Stimulated activated naive CD4-positive, alpha-beta T cell (primary cell): Measurements from ENCODE around the gene FAM20A.

ENCODE experiments used
- DNase-seq, 6 experiments: peaks; one replicate each; lab custom pipeline; 2025; lab: John Stamatoyannopoulos, UW

The FAM20A gene

GRCh38 chr17:68491381-68492231, 109.6 kb downstream of the FAM20A start:
- DNase-seq: no peak

GRCh38 chr17:68489919-68490318, 111.2 kb downstream of the FAM20A start:
- DNase-seq: no peak
